Stimulated activated naive CD8-positive, alpha-beta T cell treated with anti-CD3 and anti-CD28 coated beads, Interleukin-15, amount 100 ng/mL, for 72 hours (primary cell): Measurements from ENCODE around the gene FOXN4.

Source experiments
- ATAC-seq: fragments of 150-1000 bp; cut with Tn5 transposase; 2 replicates; pipeline ENCODE4 v1.10.0; 2021; ENCODE audit warnings: mild to moderate bottlenecking, moderate library complexity
- DNase-seq, 2 donors: peaks; one replicate each; pipeline ENCODE4 v3.0.0; 2021 to 2022
- H3K27ac Mint-ChIP-seq, 2 donors: one replicate each; pipeline ENCODE4 v1.8.0; 2022; ENCODE audit warnings: mild to moderate bottlenecking in 2 of 2, mixed read lengths in 2 of 2, moderate library complexity in 2 of 2
- H3K27me3 Mint-ChIP-seq: one replicate; pipeline ENCODE4 v1.8.0; 2022; ENCODE audit warnings: mixed read lengths
- H3K4me1 Mint-ChIP-seq: one replicate; pipeline ENCODE4 v1.8.0; 2022; ENCODE audit warnings: mild to moderate bottlenecking, mixed read lengths
- H3K4me3 Mint-ChIP-seq, 2 donors: one replicate each; pipeline ENCODE4 v1.8.0; 2022; ENCODE audit warnings: mild to moderate bottlenecking in 2 of 2, mixed read lengths in 2 of 2, moderate library complexity in 1 of 2
- H3K9me3 Mint-ChIP-seq, 2 donors: one replicate each; pipeline ENCODE4 v1.8.0; 2022; ENCODE audit warnings: mixed read lengths in 2 of 2

The FOXN4 gene

DNA sequence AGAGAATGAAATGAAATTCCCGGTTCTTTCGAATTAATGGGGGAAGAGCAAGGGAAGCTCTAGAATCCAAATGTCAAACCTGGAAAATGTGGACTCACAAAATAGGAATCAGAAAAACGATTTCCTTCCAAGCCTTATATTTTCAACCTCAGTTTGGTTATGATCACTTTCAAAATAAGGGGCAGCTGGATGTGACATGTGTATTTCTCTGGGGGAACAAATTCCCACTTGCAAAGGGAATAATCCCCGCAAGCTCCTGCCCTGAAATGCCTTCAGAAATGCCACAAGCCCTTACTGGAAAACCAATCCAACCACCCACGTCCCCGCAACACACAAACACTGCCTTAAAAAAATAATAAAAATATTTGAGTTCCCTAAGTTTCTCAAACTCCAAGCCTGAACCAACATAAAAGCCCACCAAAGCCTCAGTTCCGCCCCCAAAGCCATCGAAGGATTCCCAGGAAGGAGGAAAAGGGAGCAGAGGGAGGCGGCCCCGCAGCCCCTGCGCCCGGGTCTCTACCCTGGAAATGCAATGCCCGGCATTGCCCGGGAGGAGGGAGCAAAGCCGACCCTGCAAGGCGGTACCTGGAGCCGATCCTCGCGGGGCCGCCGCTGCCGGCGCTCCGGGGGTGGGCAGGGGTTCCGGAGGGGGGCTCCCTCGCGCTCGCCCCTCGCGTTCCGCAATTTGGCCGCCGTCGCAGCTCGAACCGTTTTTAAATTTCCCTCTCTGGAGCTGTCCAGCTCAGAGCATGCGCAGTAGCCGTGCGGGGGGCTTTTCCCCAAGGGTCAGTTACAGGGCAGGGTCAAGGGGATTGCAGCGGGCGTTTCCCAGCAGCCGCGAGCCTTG lies at the start of gene FOXN4:
Gene FOXN4 (minus strand): TSS at position 751 of the 847 bp plus-strand sequence. CDS start 963 bp downstream, outside the sequence.
- Mint-ChIP-seq H3K9me3 (no peaks in the 10 kb centered on the region), H3K4me1 (peaks cover 14% of the 10 kb centered on the region), H3K27me3 (peaks cover 95% of the 10 kb centered on the region), H3K4me3 (peak within 1 kb of the TSS; percentile 88 to 92), H3K27ac (no peak within 1 kb of the TSS)
- no peak for DNase-seq
- no peak for ATAC-seq

- Mint-ChIP-seq H3K9me3 (no peaks in the 10 kb centered on the region), H3K4me1 (no peaks in the 10 kb centered on the region), H3K4me3 (peak overlapping the region; percentile 37 to 54), H3K27ac (no peak overlapping the region), H3K27me3 (peaks cover 53% of the 10 kb centered on the region)
- ATAC-seq (peak; percentile 100), DNase-seq (peak in 1 of 2 donors; percentile 13)
Measured at GRCh38 chr12:109358154-109358869, 49.2 kb upstream of the FOXN4 start.

- peaks cover 54% of the 10 kb centered on the region for H3K27me3 Mint-ChIP-seq
Measured at GRCh38 chr12:109357032-109357431, 47.9 kb upstream of the FOXN4 start.

DNA sequence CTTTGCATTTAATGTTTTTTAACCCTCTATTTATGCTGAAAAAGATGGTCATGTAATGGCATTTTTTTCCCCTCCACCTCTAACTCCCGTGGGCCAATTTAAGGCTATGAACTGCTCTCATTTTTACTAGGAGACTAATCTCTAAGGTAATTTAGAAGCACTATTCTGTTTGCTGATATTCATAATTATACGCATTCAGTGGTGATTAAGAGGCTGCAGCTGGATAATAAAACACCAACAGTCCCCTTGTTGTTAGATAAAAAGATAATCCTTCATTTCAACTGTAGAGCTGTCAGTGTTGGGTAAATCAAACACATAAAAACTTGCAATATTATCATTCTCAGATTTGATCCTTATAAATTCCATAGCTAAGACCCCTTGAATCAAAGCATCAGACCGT lies 47.5 kb upstream of the FOXN4 start:
- no peak for ATAC-seq
- H3K27me3 Mint-ChIP-seq: peaks cover 53% of the 10 kb centered on the region

More at GRCh38 chr12:109357032-109357431, 47.9 kb upstream of the FOXN4 start:
- no peak for ATAC-seq
- no peak overlapping the region for H3K27ac Mint-ChIP-seq
- H3K4me1 Mint-ChIP-seq: no peaks in the 10 kb centered on the region
- no peak overlapping the region for H3K4me3 Mint-ChIP-seq
- no peak for DNase-seq
- H3K9me3 Mint-ChIP-seq: no peaks in the 10 kb centered on the region

DNA sequence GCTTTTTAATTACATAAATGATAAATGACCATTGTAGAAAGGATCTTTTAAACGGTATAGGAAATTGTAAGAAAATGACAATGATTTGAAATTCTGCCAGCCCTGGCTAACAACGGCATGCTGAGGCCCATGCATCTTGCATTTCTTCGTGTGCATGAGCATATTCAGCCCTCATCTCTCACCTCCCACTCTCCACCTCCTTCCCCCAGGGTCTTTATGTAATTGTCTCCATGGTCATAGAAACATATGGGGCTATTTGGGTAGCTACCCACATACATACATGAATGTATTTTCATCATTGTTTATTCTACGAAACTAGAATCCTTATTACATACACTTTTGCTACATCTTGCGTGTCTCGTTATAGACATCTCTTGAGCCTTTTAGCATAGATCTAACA lies 43.1 kb upstream of the FOXN4 start:
- DNase-seq: no peak
- no peaks in the 10 kb centered on the region for H3K9me3 Mint-ChIP-seq
- no peak for ATAC-seq
- no peak overlapping the region for H3K4me3 Mint-ChIP-seq
- H3K4me1 Mint-ChIP-seq: no peaks in the 10 kb centered on the region
- H3K27ac Mint-ChIP-seq: no peak overlapping the region
- H3K27me3 Mint-ChIP-seq: peaks cover 25% of the 10 kb centered on the region

More for the DNA sequence above, 47.5 kb upstream of the FOXN4 start:
- no peaks in the 10 kb centered on the region for H3K4me1 Mint-ChIP-seq
- no peak for DNase-seq
- no peak overlapping the region for H3K4me3 Mint-ChIP-seq
- no peak overlapping the region for H3K27ac Mint-ChIP-seq
- no peaks in the 10 kb centered on the region for H3K9me3 Mint-ChIP-seq

DNA sequence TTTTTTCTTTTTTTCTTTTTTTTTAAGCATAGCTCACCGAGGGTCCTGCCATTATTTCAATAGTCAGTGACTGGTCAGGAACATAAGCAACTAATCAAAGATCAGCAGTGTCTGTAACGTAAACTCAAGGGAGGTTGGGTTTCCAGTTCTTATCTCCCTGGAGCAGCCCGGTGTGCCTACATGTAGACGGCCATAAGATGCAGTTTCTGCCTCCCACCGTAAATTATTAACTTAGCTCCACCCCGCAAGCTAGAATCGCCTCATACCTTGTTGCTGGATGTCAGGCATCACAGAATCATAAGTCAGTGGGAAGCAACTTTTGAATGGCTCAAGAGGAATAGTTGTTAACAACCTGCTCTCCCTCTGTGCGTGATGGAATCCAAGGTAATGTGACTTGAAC lies 38.5 kb upstream of the FOXN4 start, which contains the start of gene MYO1H:
Gene MYO1H (plus strand): TSS at position 312 of the 400 bp plus-strand sequence. CDS start 61 bp downstream, at position 373.
- Mint-ChIP-seq H3K9me3 (no peaks in the 10 kb centered on the region), H3K27me3 (peaks cover 5% of the 10 kb centered on the region), H3K27ac (no peak within 1 kb of the TSS), H3K4me3 (no peak within 1 kb of the TSS), H3K4me1 (no peaks in the 10 kb centered on the region)
- DNase-seq (no peak), ATAC-seq (no peak)

- Mint-ChIP-seq H3K27me3 (no peaks in the 10 kb centered on the region), H3K9me3 (no peaks in the 10 kb centered on the region), H3K4me1 (no peaks in the 10 kb centered on the region), H3K27ac (no peak overlapping the region), H3K4me3 (no peak overlapping the region)
- DNase-seq: no peak
- no peak for ATAC-seq
Measured at GRCh38 chr12:109346920-109347319, 37.8 kb upstream of the FOXN4 start.

DNA sequence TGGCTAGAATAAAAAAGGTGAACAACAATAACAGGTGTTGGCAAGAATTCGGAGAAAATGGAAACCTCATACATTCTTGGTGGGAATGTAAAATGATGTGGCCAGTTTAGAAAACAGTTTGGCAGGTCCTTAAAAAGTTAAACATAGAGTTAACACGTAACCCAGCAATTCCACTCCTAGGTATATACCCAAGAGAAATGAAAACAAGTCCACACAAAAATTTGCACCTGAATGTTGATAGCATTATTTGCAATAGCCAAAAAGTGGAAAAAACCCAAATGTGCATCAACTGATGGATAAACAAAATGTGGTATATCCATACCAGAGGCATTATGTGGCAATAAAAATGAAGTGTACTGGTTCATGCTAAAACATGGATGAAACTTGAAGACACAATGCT lies 36.3 kb upstream of the FOXN4 start:
- no peaks in the 10 kb centered on the region for H3K4me1 Mint-ChIP-seq
- ATAC-seq (no peak), DNase-seq (no peak)
- H3K27ac Mint-ChIP-seq: no peak overlapping the region
- no peaks in the 10 kb centered on the region for H3K9me3 Mint-ChIP-seq
- H3K27me3 Mint-ChIP-seq: no peaks in the 10 kb centered on the region
- H3K4me3 Mint-ChIP-seq: no peak overlapping the region

DNA sequence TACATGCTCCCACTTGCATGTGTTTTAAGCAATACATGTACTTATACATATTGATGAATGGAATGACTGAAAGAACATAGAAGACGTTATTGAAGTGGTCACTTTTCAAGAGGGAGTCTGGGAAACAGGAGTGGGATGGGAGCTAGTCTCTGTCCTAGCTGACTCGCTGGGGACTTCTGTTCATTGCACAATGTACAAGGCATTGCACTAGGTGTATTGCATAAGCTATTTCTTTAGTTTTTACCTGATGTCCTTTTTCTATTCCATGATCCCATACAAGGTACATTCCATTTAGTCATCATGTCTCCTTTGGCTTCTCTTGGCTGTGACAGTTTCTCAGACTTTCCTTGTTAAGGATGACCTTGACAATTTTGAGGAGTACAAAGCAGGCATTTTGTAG lies 34.6 kb upstream of the FOXN4 start:
- H3K9me3 Mint-ChIP-seq: no peaks in the 10 kb centered on the region
- no peak overlapping the region for H3K27ac Mint-ChIP-seq
- H3K4me3 Mint-ChIP-seq: no peak overlapping the region
- DNase-seq: no peak
- no peaks in the 10 kb centered on the region for H3K27me3 Mint-ChIP-seq
- no peak for ATAC-seq
- H3K4me1 Mint-ChIP-seq: no peaks in the 10 kb centered on the region

- Mint-ChIP-seq H3K27me3 (no peaks in the 10 kb centered on the region), H3K4me3 (no peak overlapping the region), H3K4me1 (no peaks in the 10 kb centered on the region), H3K27ac (no peak overlapping the region), H3K9me3 (no peaks in the 10 kb centered on the region)
- ATAC-seq (no peak), DNase-seq (no peak)
Measured at GRCh38 chr12:109336593-109336992, 27.5 kb upstream of the FOXN4 start.

- no peak for DNase-seq
- H3K9me3 Mint-ChIP-seq: no peaks in the 10 kb centered on the region
- no peak for ATAC-seq
- H3K4me3 Mint-ChIP-seq: no peak overlapping the region
- no peak overlapping the region for H3K27ac Mint-ChIP-seq
- peaks cover 1% of the 10 kb centered on the region for H3K27me3 Mint-ChIP-seq
- no peaks in the 10 kb centered on the region for H3K4me1 Mint-ChIP-seq
Measured at GRCh38 chr12:109334887-109335286, 25.8 kb upstream of the FOXN4 start.

GRCh38 chr12:109331301-109331952 lies 22.3 kb upstream of the FOXN4 start:
- no peak for ATAC-seq
- no peaks in the 10 kb centered on the region for H3K4me1 Mint-ChIP-seq
- DNase-seq: no peak
- no peaks in the 10 kb centered on the region for H3K9me3 Mint-ChIP-seq
- H3K27ac Mint-ChIP-seq: no peak overlapping the region
- H3K27me3 Mint-ChIP-seq: peaks cover 7% of the 10 kb centered on the region
- no peak overlapping the region for H3K4me3 Mint-ChIP-seq

GRCh38 chr12:109330282-109331230 lies 21.5 kb upstream of the FOXN4 start:
- no peak for DNase-seq
- Mint-ChIP-seq H3K9me3 (no peaks in the 10 kb centered on the region), H3K4me1 (no peaks in the 10 kb centered on the region), H3K4me3 (no peak overlapping the region), H3K27me3 (peaks cover 7% of the 10 kb centered on the region), H3K27ac (no peak overlapping the region)
- no peak for ATAC-seq

DNA sequence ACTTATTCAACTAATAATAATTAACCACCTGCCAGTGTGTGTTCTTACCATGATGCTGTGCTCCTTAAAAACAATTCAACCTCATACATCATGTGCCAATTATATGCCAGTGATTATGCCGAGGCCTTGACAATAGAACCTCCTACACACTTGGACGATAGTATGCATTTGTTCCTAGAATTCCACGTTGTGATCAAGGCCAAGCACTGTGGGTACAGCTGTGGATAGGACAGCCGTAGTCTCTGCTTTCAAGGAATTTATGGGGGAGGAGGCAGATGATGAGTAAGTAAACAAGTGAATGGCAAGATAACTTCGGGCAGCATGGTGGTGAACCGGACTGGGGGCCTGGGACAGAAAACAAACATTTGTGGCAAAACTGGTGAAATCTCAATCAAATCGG lies 20.6 kb upstream of the FOXN4 start:
- Mint-ChIP-seq H3K9me3 (no peaks in the 10 kb centered on the region), H3K27me3 (peaks cover 7% of the 10 kb centered on the region), H3K4me3 (no peak overlapping the region), H3K27ac (no peak overlapping the region), H3K4me1 (no peaks in the 10 kb centered on the region)
- no peak for ATAC-seq
- no peak for DNase-seq

- no peak for ATAC-seq
Measured at GRCh38 chr12:109329003-109329402, 19.9 kb upstream of the FOXN4 start.

More at GRCh38 chr12:109329003-109329402, 19.9 kb upstream of the FOXN4 start:
- Mint-ChIP-seq H3K4me1 (no peaks in the 10 kb centered on the region), H3K27ac (no peak overlapping the region), H3K9me3 (no peaks in the 10 kb centered on the region), H3K27me3 (peaks cover 7% of the 10 kb centered on the region), H3K4me3 (no peak overlapping the region)
- DNase-seq: no peak
